ENCODE data around the gene ARAP3.

ARAP3 gene

GRCh38 chr5:141639357-141640050 is 42.5 kb downstream of the ARAP3 start:
- DNase-seq = no peak

- no peak for DNase-seq
These were observed 43.3 kb downstream of the ARAP3 start for GRCh38 chr5:141638771-141639170.

- DNase-seq = peak; percentile 38
These were observed 44.1 kb downstream of the ARAP3 start for GRCh38 chr5:141637767-141638419.

GRCh38 chr5:141637123-141637766 is 44.8 kb downstream of the ARAP3 start:
- peak; percentile 9 for DNase-seq

GRCh38 chr5:141636413-141637122 is 45.5 kb downstream of the ARAP3 start, which contains the start of the genes HDAC3 and RELL2:
TSS of gene HDAC3 (minus strand) at chr5:141636849. CDS start at chr5:141636790, 59 bp downstream.
TSS of gene RELL2 (plus strand) at chr5:141636997. CDS start at chr5:141638226, 1,229 bp downstream.
- peak; percentile 96 for DNase-seq

- no peak for DNase-seq
These were observed 46.0 kb downstream of the ARAP3 start for GRCh38 chr5:141636106-141636412.

GRCh38 chr5:141635646-141636045 is 46.4 kb downstream of the ARAP3 start:
- no peak for DNase-seq

- no peak for DNase-seq
These were observed 47.3 kb downstream of the ARAP3 start for GRCh38 chr5:141634720-141635119.

GRCh38 chr5:141633871-141634561 is 48.0 kb downstream of the ARAP3 start:
- DNase-seq = peak; percentile 45

GRCh38 chr5:141632650-141633049 is 49.4 kb downstream of the ARAP3 start:
- DNase-seq = no peak

GRCh38 chr5:141630570-141631140 is 51.4 kb downstream of the ARAP3 start:
- no peak for DNase-seq

GRCh38 chr5:141628175-141628788 is 53.7 kb downstream of the ARAP3 start:
- DNase-seq = no peak

- peak; percentile 35 for DNase-seq
These were observed 58.4 kb downstream of the ARAP3 start for GRCh38 chr5:141623611-141624010.

GRCh38 chr5:141623186-141623585 is 58.8 kb downstream of the ARAP3 start:
- DNase-seq = peak; percentile 93

GRCh38 chr5:141618804-141619554 is 63.1 kb downstream of the ARAP3 start, which contains the start of gene DIAPH1:
TSS of gene DIAPH1 (minus strand) at chr5:141619000. CDS start at chr5:141618914, 86 bp downstream.
- DNase-seq = peak; percentile 93

GRCh38 chr5:141618030-141618803 is 63.8 kb downstream of the ARAP3 start:
- DNase-seq = peak; percentile 40

GRCh38 chr5:141617682-141618029 is 64.4 kb downstream of the ARAP3 start:
- no peak for DNase-seq

GRCh38 chr5:141617128-141617527 is 64.9 kb downstream of the ARAP3 start:
- no peak for DNase-seq

GRCh38 chr5:141615991-141616720 is 65.9 kb downstream of the ARAP3 start:
- DNase-seq = no peak

GRCh38 chr5:141613344-141613743 is 68.7 kb downstream of the ARAP3 start:
- DNase-seq = no peak

Measured in suppressor macrophage treated with lipopolysaccharide for 4 hours (primary cell).